SK-N-SH treated with all-trans-retinoic acid at 6 μM for 48 hours (cell line): Measurements from ENCODE around the gene BABAM2.
A peak's percentile ranks its signal among the peaks of the same experiment; 100 is the strongest.

ENCODE experiments used
- ATAC-seq: fragments of 200-7000 bp; cut with Tn5 transposase; 3 replicates; pipeline ENCODE4 v1.9.1; 2020; ENCODE audit warnings: mild to moderate bottlenecking, moderate library complexity
- ARNTL ChIP-seq: fragments of 450-650 bp; formaldehyde crosslinking; IDR thresholded peaks from 2 replicates; pipeline ENCODE4 v1.5.0; 2020; ENCODE audit warnings: low read depth, mild to moderate bottlenecking, moderate library complexity, borderline replicate concordance
- BACH2 ChIP-seq: fragments of 250-450 bp; sonication (Bioruptor Pico); IDR thresholded peaks from 2 replicates; pipeline ENCODE4 v1.9.0; 2021; ENCODE audit warnings: mild to moderate bottlenecking, borderline replicate concordance
- CSDC2 ChIP-seq: fragments of 250-450 bp; sonication (Bioruptor Pico); IDR thresholded peaks from 2 replicates; pipeline ENCODE4 v1.5.0; 2020; ENCODE audit warnings: mild to moderate bottlenecking, moderate library complexity
- ESRRG ChIP-seq: fragments of 250-450 bp; sonication (Bioruptor Pico); IDR thresholded peaks from 2 replicates; pipeline ENCODE4 v1.6.1; 2021; ENCODE audit warnings: mild to moderate bottlenecking
- GLIS3 ChIP-seq: fragments of 250-450 bp; sonication (Bioruptor Pico); IDR thresholded peaks from 2 replicates; pipeline ENCODE4 v1.5.0; 2020; ENCODE audit warnings: mild to moderate bottlenecking, moderate library complexity
- ISL1 ChIP-seq: fragments of 250-450 bp; sonication (Bioruptor Pico); IDR thresholded peaks from 2 replicates; pipeline ENCODE4 v2.1.2; 2022; ENCODE audit warnings: mild to moderate bottlenecking, moderate library complexity
- OSR1 ChIP-seq: fragments of 250-450 bp; sonication (Bioruptor Pico); IDR thresholded peaks from 2 replicates; pipeline ENCODE4 v1.8.0; 2022; ENCODE audit warnings: moderate library complexity, mild to moderate bottlenecking, inconsistent platforms
- PPARA ChIP-seq: fragments of 250-450 bp; sonication (Bioruptor Pico); IDR thresholded peaks from 2 replicates; pipeline ENCODE4 v1.5.0; 2020; ENCODE audit warnings: mild to moderate bottlenecking, borderline replicate concordance
- RARB ChIP-seq: fragments of 250-450 bp; sonication (Bioruptor Pico); IDR thresholded peaks from 2 replicates; pipeline ENCODE4 v1.8.0; 2021; ENCODE audit warnings: mild to moderate bottlenecking, moderate library complexity
- SNAI2 ChIP-seq: fragments of 250-450 bp; sonication (Bioruptor Pico); IDR thresholded peaks from 2 replicates; pipeline ENCODE4 v1.5.0; 2020; ENCODE audit warnings: mild to moderate bottlenecking, moderate library complexity
- TCF4 ChIP-seq: fragments of 250-450 bp; sonication (Bioruptor Pico); IDR thresholded peaks from 2 replicates; pipeline ENCODE4 v1.8.0; 2021; ENCODE audit warnings: mild to moderate bottlenecking, moderate library complexity, borderline replicate concordance
- TOX ChIP-seq: fragments of 250-450 bp; sonication (Bioruptor Pico); IDR thresholded peaks from 2 replicates; pipeline ENCODE4 v1.8.0; 2021; ENCODE audit warnings: mild to moderate bottlenecking, moderate library complexity, borderline replicate concordance
- ZC3H10 ChIP-seq: fragments of 250-450 bp; sonication (Bioruptor Pico); IDR thresholded peaks from 2 replicates; pipeline ENCODE4 v1.5.1; 2021; ENCODE audit warnings: mild to moderate bottlenecking, moderate library complexity
- ZFP3 ChIP-seq: fragments of 250-450 bp; sonication (Bioruptor Pico); IDR thresholded peaks from 2 replicates; pipeline ENCODE4 v1.5.0; 2020; ENCODE audit warnings: mild to moderate bottlenecking, moderate library complexity
- ZFP30 ChIP-seq: fragments of 450-650 bp; formaldehyde crosslinking; IDR thresholded peaks from 2 replicates; pipeline ENCODE4 v1.5.0; 2022; ENCODE audit warnings: mild to moderate bottlenecking, moderate library complexity
- ZNF565 ChIP-seq: fragments of 450-650 bp; formaldehyde crosslinking; conservative IDR thresholded peaks from 2 replicates; pipeline ENCODE4 v1.5.0; 2020; ENCODE audit warnings: low read depth, mild to moderate bottlenecking, moderate library complexity
- ZNF70 ChIP-seq: fragments of 450-650 bp; formaldehyde crosslinking; IDR thresholded peaks from 2 replicates; pipeline ENCODE4 v1.5.0; 2020; ENCODE audit warnings: mild to moderate bottlenecking, moderate library complexity
- ZNF8 ChIP-seq: fragments of 450-650 bp; formaldehyde crosslinking; IDR thresholded peaks from 2 replicates; pipeline ENCODE4 v1.5.0; 2020; ENCODE audit warnings: mild to moderate bottlenecking, moderate library complexity
- TF ChIP-seq, protein P1 (sequence below): fragments of 250-450 bp; sonication (Bioruptor Pico); IDR thresholded peaks from 2 replicates; pipeline ENCODE4 v1.8.0; 2021; ENCODE audit warnings: low read depth, mild to moderate bottlenecking, moderate library complexity, borderline replicate concordance
- TF ChIP-seq, protein P2 (sequence below): fragments of 250-450 bp; sonication (Bioruptor Pico); IDR thresholded peaks from 2 replicates; pipeline ENCODE4 v1.5.1; 2021; ENCODE audit warnings: mild to moderate bottlenecking, moderate library complexity
- TF ChIP-seq, protein P3 (sequence below): fragments of 250-450 bp; sonication (Bioruptor Pico); IDR thresholded peaks from 2 replicates; pipeline ENCODE4 v1.8.0; 2020; ENCODE audit warnings: mild to moderate bottlenecking, moderate library complexity, borderline replicate concordance
- TF ChIP-seq, protein P4 (sequence below): fragments of 250-450 bp; sonication (Bioruptor Pico); IDR thresholded peaks from 2 replicates; pipeline ENCODE4 v1.5.0; 2020; ENCODE audit warnings: mild to moderate bottlenecking, moderate library complexity
- TF ChIP-seq, protein P5 (sequence below): fragments of 250-450 bp; sonication (Bioruptor Pico); IDR thresholded peaks from 2 replicates; pipeline ENCODE4 v1.5.1; 2020; ENCODE audit warnings: low read depth, mild to moderate bottlenecking, moderate library complexity

BABAM2 gene

DNA sequence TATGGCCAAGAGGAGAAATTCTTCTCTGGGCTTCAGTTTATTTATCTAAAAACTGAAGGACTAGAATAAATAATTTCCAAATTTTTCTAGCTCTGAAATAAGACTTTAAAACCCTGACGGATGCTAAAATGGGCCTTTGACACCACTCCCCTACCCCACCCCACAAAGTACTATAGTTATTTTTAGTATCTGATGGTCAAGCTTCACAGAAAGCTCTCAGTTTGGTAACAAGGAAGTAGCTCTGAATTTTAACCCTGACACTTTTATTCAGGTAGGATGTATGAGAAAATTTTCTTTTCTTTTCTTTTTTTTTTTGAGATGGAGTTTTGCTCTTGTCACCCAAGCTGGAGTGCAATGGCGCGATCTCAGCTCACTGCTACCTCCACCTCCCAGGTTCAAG is 2.7 kb upstream of the BABAM2 start (continued):
- no peak for TF ChIP-seq PPARA (CRISPR knock-in tag)
- no peak for TF ChIP-seq CSDC2
- TF ChIP-seq SNAI2 (CRISPR knock-in tag): no peak
- TF ChIP-seq, protein P1, sequence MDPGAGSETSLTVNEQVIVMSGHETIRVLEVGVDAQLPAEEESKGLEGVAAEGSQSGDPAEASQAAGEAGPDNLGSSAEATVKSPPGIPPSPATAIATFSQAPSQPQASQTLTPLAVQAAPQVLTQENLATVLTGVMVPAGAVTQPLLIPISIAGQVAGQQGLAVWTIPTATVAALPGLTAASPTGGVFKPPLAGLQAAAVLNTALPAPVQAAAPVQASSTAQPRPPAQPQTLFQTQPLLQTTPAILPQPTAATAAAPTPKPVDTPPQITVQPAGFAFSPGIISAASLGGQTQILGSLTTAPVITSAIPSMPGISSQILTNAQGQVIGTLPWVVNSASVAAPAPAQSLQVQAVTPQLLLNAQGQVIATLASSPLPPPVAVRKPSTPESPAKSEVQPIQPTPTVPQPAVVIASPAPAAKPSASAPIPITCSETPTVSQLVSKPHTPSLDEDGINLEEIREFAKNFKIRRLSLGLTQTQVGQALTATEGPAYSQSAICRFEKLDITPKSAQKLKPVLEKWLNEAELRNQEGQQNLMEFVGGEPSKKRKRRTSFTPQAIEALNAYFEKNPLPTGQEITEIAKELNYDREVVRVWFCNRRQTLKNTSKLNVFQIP (CRISPR knock-in tag): no peak

DNA sequence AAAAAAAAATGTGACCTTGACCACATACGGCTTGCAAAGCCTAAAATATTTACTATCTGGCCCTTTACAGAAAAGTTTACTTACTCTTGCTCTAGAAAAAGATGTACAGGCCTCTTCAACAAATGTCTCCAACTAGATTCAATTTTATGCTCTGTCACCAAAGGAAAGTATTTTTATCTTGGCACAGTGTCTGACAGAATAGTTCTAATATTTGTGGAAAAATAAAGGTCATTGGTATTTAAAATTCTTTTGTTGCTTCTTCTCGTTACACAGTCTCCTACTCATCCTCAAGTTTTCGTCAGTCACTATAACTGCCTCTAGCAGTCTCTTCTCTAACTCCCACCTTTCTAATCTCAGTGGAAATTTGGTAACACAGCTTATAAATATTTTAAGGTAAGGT is 1.7 kb upstream of the BABAM2 start:
- TF ChIP-seq TOX: no peak
- no peak for TF ChIP-seq ZFP3
- TF ChIP-seq ESRRG (CRISPR knock-in tag): 0 out of 2 replicates have a peak, but pooled peaks have one; percentile 2
- TF ChIP-seq ZNF70 (CRISPR knock-in tag): no peak
- TF ChIP-seq, all 23 proteins: peak for 1
- ATAC-seq: peak; percentile 15

DNA sequence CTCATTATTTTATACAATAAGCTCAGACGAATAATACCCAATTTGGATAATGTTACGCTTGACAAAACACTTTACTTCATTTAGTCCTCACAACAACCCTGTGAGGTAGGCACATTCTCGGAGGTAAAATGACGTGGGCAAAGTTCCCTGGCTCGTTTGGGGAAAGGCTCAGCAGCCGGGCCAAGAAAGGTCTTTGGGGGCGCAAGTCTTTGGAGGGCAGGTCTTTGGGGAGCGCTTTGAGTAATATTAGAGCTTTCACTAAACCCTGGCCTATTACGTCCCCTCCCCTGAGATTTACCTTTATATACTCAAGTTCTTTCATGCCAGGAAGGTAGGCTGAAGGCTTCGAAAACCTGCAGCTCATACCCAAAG is 769 bp upstream of the BABAM2 start:
- no peak for TF ChIP-seq ISL1
- 0 out of 2 replicates have a peak, but pooled peaks have one; percentile 12 for TF ChIP-seq TOX
- TF ChIP-seq ZNF8: no peak
- TF ChIP-seq CSDC2: no peak
- TF ChIP-seq, protein P2, sequence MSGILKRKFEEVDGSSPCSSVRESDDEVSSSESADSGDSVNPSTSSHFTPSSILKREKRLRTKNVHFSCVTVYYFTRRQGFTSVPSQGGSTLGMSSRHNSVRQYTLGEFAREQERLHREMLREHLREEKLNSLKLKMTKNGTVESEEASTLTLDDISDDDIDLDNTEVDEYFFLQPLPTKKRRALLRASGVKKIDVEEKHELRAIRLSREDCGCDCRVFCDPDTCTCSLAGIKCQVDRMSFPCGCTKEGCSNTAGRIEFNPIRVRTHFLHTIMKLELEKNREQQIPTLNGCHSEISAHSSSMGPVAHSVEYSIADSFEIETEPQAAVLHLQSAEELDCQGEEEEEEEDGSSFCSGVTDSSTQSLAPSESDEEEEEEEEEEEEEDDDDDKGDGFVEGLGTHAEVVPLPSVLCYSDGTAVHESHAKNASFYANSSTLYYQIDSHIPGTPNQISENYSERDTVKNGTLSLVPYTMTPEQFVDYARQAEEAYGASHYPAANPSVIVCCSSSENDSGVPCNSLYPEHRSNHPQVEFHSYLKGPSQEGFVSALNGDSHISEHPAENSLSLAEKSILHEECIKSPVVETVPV (CRISPR knock-in tag): no peak
- TF ChIP-seq RARB: no peak
- TF ChIP-seq SNAI2 (CRISPR knock-in tag): no peak
- TF ChIP-seq ZC3H10 (CRISPR knock-in tag): no peak
- ATAC-seq: no peak

DNA sequence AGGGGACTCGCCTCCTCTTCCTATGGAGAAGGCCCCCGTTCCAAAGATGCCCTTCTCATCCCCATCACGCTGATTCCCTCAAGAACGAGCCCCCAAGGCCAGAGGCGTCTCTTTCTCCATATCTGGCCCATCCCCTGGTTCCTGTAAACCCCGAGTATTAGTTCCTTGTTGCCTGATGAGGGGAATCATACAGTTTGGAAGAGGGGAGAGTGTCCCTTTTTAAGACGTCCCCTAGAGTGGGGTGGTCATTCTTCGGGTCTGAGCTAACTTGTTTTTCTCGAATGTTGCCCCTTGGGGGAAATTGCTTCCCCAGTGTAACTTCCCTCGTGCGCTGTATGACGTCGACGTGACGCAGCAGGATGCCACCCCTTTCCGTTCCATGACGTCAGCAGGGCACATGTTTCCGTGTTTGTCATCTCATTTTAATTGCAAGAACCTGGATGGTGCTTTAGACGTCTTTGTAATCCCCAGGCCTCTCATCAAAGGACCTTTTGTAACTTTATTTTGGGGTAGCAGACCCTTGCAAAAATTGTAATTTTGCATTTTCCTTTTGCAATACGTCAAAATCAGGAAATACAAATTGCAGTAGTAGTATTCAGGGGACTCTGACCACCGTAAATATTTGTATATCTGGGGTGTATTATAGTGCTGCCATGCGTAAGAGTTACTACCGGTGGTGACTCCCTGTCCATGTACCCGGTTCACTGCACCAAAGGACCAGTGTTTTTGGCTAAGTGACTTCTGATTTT is 569 bp downstream of the BABAM2 start:
- TF ChIP-seq SNAI2 (CRISPR knock-in tag) (0 out of 2 replicates have a peak, but pooled peaks have one; percentile 6), ISL1 (peak; percentile 18; the same call in 1 of the 2 replicates), BACH2 (CRISPR knock-in tag) (no peak), PPARA (CRISPR knock-in tag) (no peak), ESRRG (CRISPR knock-in tag) (0 out of 2 replicates have a peak, but pooled peaks have one; percentile 19), GLIS3 (CRISPR knock-in tag) (peak; percentile 39), ARNTL (CRISPR knock-in tag) (no peak), ZNF70 (CRISPR knock-in tag) (no peak), TCF4 (CRISPR knock-in tag) (peak; percentile 41; the same call in 1 of the 2 replicates), ZFP3 (0 out of 2 replicates have a peak, but pooled peaks have one; percentile 6), TOX (0 out of 2 replicates have a peak, but pooled peaks have one; percentile 27), ZNF565 (CRISPR knock-in tag) (no peak), ZFP30 (CRISPR knock-in tag) (no peak), OSR1 (CRISPR knock-in tag) (no peak)
- TF ChIP-seq, protein P3, sequence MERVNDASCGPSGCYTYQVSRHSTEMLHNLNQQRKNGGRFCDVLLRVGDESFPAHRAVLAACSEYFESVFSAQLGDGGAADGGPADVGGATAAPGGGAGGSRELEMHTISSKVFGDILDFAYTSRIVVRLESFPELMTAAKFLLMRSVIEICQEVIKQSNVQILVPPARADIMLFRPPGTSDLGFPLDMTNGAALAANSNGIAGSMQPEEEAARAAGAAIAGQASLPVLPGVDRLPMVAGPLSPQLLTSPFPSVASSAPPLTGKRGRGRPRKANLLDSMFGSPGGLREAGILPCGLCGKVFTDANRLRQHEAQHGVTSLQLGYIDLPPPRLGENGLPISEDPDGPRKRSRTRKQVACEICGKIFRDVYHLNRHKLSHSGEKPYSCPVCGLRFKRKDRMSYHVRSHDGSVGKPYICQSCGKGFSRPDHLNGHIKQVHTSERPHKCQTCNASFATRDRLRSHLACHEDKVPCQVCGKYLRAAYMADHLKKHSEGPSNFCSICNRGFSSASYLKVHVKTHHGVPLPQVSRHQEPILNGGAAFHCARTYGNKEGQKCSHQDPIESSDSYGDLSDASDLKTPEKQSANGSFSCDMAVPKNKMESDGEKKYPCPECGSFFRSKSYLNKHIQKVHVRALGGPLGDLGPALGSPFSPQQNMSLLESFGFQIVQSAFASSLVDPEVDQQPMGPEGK (CRISPR knock-in tag): no peak; the same call in 1 of the 2 replicates
- TF ChIP-seq, protein P2 (CRISPR knock-in tag): peak; percentile 67; the same call in 1 of the 2 replicates
- TF ChIP-seq, protein P4, sequence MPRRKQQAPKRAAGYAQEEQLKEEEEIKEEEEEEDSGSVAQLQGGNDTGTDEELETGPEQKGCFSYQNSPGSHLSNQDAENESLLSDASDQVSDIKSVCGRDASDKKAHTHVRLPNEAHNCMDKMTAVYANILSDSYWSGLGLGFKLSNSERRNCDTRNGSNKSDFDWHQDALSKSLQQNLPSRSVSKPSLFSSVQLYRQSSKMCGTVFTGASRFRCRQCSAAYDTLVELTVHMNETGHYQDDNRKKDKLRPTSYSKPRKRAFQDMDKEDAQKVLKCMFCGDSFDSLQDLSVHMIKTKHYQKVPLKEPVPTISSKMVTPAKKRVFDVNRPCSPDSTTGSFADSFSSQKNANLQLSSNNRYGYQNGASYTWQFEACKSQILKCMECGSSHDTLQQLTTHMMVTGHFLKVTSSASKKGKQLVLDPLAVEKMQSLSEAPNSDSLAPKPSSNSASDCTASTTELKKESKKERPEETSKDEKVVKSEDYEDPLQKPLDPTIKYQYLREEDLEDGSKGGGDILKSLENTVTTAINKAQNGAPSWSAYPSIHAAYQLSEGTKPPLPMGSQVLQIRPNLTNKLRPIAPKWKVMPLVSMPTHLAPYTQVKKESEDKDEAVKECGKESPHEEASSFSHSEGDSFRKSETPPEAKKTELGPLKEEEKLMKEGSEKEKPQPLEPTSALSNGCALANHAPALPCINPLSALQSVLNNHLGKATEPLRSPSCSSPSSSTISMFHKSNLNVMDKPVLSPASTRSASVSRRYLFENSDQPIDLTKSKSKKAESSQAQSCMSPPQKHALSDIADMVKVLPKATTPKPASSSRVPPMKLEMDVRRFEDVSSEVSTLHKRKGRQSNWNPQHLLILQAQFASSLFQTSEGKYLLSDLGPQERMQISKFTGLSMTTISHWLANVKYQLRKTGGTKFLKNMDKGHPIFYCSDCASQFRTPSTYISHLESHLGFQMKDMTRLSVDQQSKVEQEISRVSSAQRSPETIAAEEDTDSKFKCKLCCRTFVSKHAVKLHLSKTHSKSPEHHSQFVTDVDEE: no peak
- TF ChIP-seq, protein P5, sequence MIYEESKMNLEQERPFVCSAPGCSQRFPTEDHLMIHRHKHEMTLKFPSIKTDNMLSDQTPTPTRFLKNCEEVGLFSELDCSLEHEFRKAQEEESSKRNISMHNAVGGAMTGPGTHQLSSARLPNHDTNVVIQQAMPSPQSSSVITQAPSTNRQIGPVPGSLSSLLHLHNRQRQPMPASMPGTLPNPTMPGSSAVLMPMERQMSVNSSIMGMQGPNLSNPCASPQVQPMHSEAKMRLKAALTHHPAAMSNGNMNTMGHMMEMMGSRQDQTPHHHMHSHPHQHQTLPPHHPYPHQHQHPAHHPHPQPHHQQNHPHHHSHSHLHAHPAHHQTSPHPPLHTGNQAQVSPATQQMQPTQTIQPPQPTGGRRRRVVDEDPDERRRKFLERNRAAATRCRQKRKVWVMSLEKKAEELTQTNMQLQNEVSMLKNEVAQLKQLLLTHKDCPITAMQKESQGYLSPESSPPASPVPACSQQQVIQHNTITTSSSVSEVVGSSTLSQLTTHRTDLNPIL (CRISPR knock-in tag): peak; percentile 50; the same call in 1 of the 2 replicates
- TF ChIP-seq, protein P1 (CRISPR knock-in tag): no peak
- ATAC-seq: peak; percentile 34
